Pulmonary artery endothelial cell (primary cell): Measurements from ENCODE around the gene CNTN6. TPM values are rescaled to one million over a fixed set of nuclear protein-coding genes. Genes with fewer than 3 reads are reported as not detected.

Experiments
- DNase-seq: peaks from one replicate; pipeline ENCODE4 v3.0.0-alpha.2; 2011; ENCODE audit warnings: low read depth, low spot score
- total RNA-seq: library from RNA; depleted of rRNA; stranded (reverse); fragments of >200 nt; gene quantifications from 2 replicates; pipeline ENCODE4 v1.2.3, GENCODE V29; 2014

The CNTN6 gene
- total RNA-seq, 1 donor from 2014 or later = not detected

GRCh38 chr3:1406250-1406649 is 313.4 kb downstream of the CNTN6 start:
- DNase-seq = no peak

GRCh38 chr3:1421577-1421976 is 328.8 kb downstream of the CNTN6 start:
- DNase-seq = no peak

DNA sequence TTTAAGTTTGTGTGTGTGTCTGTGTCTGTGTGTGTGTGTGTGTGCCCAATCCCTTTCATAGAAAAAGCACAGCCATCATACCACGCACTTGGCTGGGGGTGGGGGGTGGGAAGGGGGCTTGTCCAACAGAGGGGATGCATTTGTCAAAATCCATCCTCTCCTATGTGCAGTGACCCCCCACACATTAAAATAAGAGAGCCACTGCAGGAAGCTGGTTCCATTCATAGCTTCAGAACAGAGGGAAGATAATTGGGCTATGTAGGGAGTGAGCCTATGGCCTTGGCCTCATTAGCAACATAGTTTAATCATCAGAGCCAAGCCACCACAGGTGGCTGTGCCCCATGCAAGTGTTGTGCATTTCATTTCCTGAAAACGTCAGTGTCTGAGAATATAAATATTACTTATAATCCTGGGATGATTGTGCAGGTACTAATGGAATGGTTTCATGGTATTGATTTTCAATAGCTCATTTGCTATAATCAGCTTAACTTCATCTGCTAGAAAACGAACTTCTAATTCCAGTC is 330.8 kb downstream of the CNTN6 start:
- no peak for DNase-seq

GRCh38 chr3:1439395-1439794 is 346.6 kb downstream of the CNTN6 start:
- no peak for DNase-seq

GRCh38 chr3:1442271-1442670 is 349.4 kb downstream of the CNTN6 start:
- DNase-seq = no peak

GRCh38 chr3:1444195-1444594 is 351.4 kb downstream of the CNTN6 start:
- no peak for DNase-seq

DNA sequence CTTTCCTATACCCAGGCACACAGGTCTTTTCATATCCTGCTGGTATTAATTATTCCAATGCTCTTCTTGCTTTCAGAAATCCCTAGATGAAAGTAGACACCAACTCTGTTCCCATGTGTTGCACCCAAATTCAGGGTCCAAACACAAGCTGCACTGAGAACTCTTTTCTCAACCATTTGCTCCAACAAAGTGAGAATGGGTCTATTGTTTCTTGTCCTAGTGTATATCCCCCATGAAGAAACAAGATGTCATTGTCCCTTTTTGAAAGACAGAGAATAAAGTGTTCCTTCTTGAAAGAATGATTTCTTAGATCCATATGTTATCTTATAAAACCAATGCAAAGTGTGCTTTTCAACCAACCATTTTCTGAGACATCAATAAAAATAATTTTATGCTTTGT is 353.7 kb downstream of the CNTN6 start:
- DNase-seq = no peak

DNA sequence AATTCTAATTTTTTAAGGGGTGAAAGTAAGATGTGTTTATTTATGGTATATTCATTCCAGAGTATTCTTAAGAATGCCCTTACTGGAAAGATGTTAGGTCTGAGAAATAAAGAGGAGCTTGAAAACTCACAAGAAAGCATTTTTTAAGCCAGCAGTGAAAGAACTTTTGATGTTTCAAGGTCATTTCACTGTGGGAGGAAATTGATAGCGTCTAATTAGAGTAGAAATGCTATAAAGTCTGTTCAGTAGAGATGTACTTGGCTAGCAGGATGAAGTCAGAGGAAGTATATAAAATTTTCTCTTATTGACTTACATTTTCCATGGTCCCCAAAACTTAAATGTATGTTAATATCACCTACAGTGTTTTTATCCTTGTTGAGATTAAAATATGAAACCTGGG is 354.6 kb downstream of the CNTN6 start:
- no peak for DNase-seq

- DNase-seq = no peak
Measured at GRCh38 chr3:1448443-1448842, 355.6 kb downstream of the CNTN6 start.
